ENCODE results near the gene EDEM1. TPM values are rescaled to one million over a fixed set of nuclear protein-coding genes. Genes with fewer than 3 reads are reported as not detected.
"Not testable (repeated sequence)": the region's sequence is repeated elsewhere in the genome, so short reads cannot be mapped to it uniquely, and the experiment has no call there.

The EDEM1 gene
- total RNA-seq, 1 donor from 2014 or later = 88.6 TPM

DNA sequence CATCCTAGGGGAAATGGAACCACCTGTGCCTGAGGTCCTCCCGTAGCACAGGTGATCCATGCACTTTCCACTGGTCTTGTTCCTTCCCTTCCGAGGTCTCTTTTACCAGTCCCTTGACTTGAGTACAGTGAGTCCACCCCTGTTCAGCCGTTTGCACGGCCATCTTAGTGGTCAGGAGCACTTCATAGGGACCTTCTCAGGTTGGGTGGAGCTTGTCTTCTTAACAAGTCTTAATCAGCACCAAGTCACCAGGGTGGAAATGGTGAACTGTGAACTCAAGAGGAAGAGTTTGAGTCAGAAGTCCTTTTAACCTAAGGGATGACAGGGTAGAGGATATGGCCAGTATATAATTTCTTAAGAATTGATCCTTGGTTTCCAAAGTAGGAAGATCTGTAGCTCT, 44.0 kb upstream of the EDEM1 start:
- ATAC-seq = no peak
- DNase-seq = no peak
- no peaks in the 10 kb centered on the region for H3K9me3 ChIP-seq
- no peak overlapping the region for H3K4me3 ChIP-seq
- H3K27ac ChIP-seq = no peak overlapping the region
- intact Hi-C loops (cut with DNase I) = no loop called here
- no peak for TF ChIP-seq CTCF (IDR thresholded peaks at IDR 0.05)
- H3K27me3 ChIP-seq = no peaks in the 10 kb centered on the region
- no peaks in the 10 kb centered on the region for H3K36me3 ChIP-seq
- H3K4me1 ChIP-seq = peaks cover 36% of the 10 kb centered on the region

DNA sequence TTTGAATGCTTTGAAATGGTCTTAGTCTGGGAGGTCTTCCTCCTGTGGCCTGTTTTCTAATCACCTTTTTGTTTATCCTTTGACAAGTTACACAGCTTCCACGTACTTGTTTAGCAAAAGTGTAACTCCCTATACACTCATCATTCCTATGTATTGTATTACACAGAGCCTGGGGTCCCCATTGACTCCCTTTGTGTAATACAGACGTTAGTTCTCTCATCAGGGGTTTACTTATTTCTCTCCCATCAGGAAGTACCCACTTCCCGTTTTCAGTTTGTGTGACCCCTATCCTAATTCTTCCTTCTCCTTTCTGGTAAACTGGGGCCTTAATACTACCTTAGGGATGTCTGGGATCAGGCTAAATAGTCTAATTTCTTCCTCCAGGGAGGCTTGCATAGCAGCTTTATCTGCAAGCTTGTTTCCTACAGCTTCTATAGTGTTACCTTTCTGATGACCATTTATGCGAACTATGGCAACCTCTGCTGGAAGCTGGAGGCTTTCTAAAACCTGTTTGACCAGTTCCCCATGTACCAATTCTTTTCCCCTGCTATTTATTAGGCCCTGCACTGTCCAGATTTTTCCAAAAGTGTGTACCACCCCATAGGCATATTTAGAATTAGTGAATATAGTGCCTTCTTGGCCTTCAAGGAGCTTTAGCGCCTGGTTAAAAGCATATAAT, 43.1 kb upstream of the EDEM1 start:
- H3K36me3 ChIP-seq = no peaks in the 10 kb centered on the region
- peak; percentile 77 for ATAC-seq
- H3K27me3 ChIP-seq = no peaks in the 10 kb centered on the region
- no peaks in the 10 kb centered on the region for H3K9me3 ChIP-seq
- DNase-seq = no peak
- no peak for TF ChIP-seq CTCF (IDR thresholded peaks at IDR 0.05)
- no peak overlapping the region for H3K4me3 ChIP-seq
- peaks cover 26% of the 10 kb centered on the region for H3K4me1 ChIP-seq
- H3K27ac ChIP-seq = no peak overlapping the region
- intact Hi-C loops (cut with DNase I) = no loop called here

DNA sequence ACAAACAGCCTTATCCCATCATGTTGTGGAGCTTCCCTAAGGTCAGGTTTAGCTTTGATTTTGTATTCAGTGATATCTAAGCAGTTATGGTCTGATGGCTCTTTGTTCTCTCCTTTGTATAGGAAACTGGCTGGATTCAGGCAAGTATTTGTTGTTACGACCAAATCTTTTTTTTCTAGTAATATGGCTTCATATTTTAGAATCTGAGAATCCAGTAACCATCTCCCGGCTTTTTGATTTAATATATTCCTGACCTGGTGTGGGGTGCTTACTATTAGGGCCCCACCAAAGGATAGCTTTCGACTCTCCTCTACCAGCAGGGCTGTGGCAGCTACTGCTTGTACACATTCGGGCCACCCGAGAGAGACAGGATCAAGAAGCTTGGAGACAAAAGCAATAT, 42.4 kb upstream of the EDEM1 start:
- H3K4me1 ChIP-seq = peaks cover 19% of the 10 kb centered on the region
- ATAC-seq = no peak
- intact Hi-C loops (cut with DNase I) = no loop called here

GRCh38 chr3:5147152-5147551, 40.4 kb upstream of the EDEM1 start:
- DNase-seq; ATAC-seq; H3K36me3 ChIP-seq; H3K4me3 ChIP-seq; H3K27me3 ChIP-seq; intact Hi-C loops (cut with DNase I); H3K27ac ChIP-seq; H3K9me3 ChIP-seq: not testable (repeated sequence)
- peaks cover 11% of the 10 kb centered on the region for H3K4me1 ChIP-seq

More for the DNA sequence above, 42.4 kb upstream of the EDEM1 start:
- Histone ChIP-seq H3K27ac (no peak overlapping the region), H3K27me3 (no peaks in the 10 kb centered on the region), H3K9me3 (no peaks in the 10 kb centered on the region), H3K36me3 (no peaks in the 10 kb centered on the region), H3K4me3 (no peak overlapping the region)
- DNase-seq = no peak
- TF ChIP-seq CTCF (IDR thresholded peaks at IDR 0.05) = no peak

GRCh38 chr3:5149306-5149880, 38.1 kb upstream of the EDEM1 start:
- Histone ChIP-seq H3K9me3 (no peaks in the 10 kb centered on the region), H3K27ac (no peak overlapping the region), H3K27me3 (no peaks in the 10 kb centered on the region), H3K4me3 (no peak overlapping the region), H3K4me1 (peaks cover 4% of the 10 kb centered on the region), H3K36me3 (no peaks in the 10 kb centered on the region)
- ATAC-seq = no peak
- intact Hi-C loops (cut with DNase I) = no loop called here
- TF ChIP-seq CTCF (IDR thresholded peaks at IDR 0.05) = no peak
- DNase-seq = no peak

DNA sequence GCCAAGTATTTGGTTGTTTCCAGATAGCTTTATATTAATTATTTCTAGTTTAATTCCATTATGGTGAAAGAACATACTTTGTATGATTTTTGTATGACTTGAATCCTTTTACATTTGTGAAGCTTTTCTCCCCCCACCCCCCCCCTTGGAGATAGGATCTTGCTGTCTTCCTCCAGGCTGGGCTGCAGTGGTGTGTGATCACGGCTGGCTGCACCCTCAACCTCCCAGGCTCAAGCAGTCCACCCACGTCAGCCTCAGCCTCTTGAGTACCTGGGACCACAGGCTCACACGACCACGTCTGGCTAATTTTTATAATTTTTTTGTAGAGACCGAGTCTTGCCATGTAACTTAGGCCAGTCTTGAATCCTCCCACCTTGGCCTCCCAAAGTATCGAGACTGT, 35.9 kb upstream of the EDEM1 start:
- ATAC-seq = no peak
- intact Hi-C loops (cut with DNase I) = no loop called here

More for the DNA sequence above, 35.9 kb upstream of the EDEM1 start:
- Histone ChIP-seq H3K27me3 (no peaks in the 10 kb centered on the region), H3K9me3 (no peaks in the 10 kb centered on the region), H3K36me3 (no peaks in the 10 kb centered on the region), H3K4me3 (no peak overlapping the region), H3K27ac (no peak overlapping the region), H3K4me1 (no peaks in the 10 kb centered on the region)
- no peak for DNase-seq
- no peak for TF ChIP-seq CTCF (IDR thresholded peaks at IDR 0.05)

Data from upper lobe of right lung (tissue), 1 donor.